Measurements from ENCODE around the gene KCTD14.
"Not testable (repeated sequence)": the region's sequence is repeated elsewhere in the genome, so short reads cannot be mapped to it uniquely, and the experiment has no call there.

The KCTD14 gene, protein sequence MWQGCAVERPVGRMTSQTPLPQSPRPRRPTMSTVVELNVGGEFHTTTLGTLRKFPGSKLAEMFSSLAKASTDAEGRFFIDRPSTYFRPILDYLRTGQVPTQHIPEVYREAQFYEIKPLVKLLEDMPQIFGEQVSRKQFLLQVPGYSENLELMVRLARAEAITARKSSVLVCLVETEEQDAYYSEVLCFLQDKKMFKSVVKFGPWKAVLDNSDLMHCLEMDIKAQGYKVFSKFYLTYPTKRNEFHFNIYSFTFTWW

DNA sequence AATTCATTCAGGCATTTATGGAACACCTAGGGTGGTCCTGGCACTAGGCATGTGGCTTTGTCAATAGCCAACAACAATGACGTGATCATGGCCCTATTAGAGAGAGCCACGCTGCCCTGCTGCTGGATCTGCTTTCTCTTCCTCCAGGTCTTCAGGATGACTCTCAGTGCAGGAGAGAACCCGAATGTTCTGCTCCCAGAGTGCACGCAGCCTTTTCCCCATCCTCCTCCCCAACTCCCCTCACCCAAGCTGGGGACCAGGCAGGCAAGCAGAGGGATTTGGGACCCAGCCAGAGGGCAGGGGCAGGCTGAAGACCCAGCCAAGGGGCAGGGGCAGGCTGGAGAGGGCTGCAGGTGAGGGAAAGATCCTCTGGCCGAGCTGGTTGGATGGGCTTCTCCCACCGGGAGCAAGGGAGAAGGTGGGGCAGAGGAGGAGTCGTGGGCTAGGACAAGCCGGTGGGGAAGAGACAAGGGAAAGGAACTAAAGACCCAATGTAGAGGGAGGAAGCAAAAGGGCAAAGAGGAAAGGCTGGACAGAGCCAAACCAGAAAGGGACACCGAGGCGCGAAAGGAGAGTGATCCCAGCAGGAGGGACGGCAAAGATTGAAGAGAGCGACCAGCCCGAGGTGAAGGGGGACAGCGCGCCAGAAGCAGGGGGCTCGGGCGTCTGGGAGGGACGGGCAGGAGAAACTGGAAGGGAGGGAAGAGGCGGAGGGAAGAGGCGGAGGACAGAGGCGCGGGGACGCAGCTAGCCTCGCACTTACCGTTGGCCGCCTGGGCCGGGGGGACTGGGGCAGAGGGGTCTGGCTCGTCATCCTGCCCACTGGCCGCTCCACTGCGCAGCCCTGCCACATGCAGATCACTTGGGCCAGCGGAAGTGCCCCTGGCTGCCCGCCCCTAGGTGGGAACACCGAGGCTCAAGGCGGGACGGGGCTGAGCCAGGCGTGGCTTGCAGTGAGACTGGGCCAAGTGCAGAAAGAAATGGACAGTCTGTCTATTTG is at the start of gene KCTD14:
TSS of gene KCTD14 (minus strand) at position 880 of the 1,000 bp plus-strand sequence. CDS start at position 853, 27 bp downstream.
- no peak for DNase-seq

DNA sequence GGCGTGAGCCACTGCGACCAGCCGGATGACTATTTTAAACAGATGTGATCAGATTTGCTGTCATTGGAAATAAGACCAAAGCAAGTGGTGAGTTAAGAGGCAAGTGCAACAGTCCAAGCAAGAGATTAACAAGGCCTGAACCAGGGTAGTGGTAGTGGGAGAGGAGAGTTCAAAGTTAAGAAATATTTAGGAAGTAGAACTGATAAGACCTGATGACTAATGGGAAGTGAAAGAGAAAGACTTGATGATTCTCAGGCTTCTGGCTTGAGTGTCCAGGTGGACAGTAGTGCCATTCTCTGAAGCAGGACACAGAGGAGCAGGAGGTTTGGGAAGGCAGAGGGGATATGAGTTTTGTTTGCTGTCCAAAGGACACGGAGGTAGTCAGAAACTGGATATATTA is 49.4 kb upstream of the KCTD14 start:
- DNase-seq, result no peak

DNA sequence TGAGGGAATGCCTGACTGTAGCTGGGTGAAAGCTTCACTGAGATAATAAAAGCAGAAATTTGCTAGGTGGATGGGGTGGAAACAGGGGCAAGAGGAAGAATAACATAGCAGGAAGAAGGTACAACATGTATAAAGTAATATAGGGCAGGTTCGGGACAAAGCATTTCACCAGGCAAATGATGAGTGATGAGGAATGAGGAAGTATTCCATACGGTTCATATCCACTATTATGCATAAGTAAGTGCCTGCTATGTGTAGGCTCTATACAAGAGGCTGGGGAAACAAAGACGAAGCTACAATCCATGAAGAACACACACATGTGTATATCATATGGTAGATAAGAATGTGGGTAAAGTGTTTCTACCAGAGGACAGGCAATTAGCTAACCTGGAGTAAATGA is 48.6 kb upstream of the KCTD14 start:
- DNase-seq, result no peak

DNA sequence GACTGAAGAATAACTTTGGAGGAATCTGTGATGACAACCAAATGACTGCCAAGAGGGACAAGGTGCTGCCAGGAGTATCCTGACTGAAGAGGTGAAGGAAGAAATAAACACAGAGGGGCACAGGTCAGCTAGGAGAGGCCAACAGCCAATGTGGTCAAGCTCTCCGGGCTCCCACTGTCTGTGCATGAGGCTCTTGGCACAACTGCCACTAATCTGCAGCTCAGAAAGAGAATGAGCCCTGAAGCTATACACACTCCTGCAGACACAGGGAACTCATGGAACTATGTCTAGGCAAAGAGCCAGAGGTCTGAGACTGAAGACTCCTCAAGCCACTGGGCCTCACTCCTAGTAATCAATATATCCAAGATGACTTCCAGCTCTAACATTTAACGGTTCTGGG is 47.5 kb upstream of the KCTD14 start:
- DNase-seq, result no peak

DNA sequence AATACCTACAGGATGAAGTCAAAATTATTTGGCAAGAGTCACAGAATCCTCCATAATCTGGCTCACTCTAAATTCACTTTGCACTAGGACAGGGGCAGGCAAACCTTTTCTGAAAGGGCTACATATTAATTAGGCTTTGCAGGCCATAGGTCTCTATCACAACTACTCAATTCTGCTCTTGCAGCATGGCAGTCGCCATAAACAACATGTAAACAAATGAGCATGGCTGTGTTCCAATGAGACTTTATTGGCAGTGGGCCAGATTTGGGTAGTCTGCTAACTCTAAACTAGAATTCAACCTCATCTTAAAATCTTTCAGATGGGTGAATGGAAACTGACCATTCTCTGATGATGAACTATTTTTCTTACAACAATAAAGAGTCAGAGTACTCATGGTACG is 46.4 kb upstream of the KCTD14 start:
- DNase-seq, result no peak

DNA sequence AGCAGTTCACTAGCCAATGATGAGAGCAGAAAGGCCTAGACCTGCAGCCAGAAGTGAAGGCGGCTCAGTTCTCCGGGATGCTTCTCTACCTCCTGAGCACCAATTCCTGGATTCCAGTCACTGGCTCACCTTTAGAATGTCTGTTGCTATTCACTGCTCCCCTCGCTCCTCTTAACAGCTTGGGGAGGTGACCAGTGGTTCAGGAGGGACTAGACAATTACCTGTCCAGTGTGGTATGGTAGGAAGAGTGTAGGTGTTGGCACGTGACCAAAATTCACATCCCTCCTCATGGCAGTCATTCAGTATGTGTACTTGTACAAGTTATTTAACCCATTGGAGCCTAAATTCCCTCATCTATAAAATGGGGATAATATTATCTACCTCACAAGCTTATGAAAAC is 44.6 kb upstream of the KCTD14 start:
- no peak for DNase-seq

DNA sequence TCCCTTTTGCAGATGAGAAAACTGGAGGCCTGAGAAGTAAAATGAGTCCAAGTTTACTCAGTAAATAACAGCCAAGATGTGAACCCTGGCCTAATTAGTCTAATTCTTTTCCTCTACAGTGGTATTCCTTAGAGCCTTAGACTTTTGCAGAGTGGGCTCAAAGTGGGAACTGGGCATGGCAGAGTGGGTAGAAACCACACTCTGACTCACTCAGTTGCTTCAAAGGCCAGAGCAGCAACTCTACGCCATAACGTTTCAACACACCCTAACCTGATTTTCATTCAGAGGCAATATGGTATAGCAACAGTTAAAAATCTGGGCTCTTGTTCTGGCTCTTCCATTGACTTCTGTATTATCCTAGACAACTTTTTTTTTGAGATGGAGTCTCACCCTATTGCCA is 43.4 kb upstream of the KCTD14 start:
- no peak for DNase-seq

DNA sequence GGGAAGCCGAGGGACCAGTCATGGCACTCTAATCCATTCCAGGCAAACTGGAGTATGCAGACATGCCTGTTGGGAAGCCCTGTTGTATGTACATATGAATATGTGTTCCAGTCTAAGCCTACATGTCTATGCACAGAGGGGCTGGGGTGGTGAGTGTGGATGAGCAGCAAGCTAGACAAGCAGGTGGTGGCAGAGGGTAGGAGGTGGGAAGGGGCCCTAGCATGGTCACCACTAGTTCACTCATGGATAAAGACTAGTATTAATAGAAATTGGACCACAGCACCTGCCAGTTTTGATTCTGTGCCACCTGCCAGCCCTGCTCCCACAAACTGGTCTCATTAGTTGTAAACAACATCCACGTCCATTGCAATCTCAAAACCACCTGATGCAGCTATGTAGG is 42.1 kb upstream of the KCTD14 start:
- DNase-seq, result no peak

DNA sequence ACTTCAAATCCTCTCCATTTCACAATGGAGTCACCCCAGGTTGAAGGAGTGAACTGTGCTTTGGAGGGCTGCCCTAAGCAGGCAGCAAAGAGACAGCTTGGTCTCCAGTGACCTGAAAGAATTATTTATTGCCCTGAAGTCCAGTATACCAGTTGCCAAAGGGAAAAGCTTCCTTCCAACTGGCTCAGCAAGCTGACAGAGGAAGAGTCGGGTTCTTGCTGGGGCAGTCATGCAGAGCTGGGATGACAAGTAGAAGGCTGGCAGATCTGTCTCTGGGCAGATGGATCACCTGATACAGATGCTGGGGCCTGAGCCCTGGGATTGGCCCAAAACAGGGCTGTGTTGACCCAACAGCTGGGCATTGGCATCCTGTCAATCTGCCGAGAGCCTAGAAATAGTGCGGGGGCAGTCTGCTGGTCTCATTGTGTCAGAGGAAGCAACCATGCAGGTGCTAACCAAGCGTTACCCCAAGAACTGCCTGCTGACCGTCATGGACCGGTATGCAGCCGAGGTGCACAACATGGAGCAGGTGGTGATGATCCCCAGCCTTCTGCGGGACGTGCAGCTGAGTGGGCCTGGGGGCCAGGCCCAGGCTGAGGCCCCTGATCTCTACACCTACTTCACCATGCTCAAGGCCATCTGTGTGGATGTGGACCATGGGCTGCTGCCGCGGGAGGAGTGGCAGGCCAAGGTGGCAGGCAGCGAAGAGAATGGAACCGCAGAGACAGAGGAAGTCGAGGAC is 40.5 kb upstream of the KCTD14 start, which contains the start of gene THRSP:
TSS of gene THRSP (plus strand) at position 422 of the 742 bp plus-strand sequence. CDS start at position 443, 21 bp downstream.
- no peak for DNase-seq

DNA sequence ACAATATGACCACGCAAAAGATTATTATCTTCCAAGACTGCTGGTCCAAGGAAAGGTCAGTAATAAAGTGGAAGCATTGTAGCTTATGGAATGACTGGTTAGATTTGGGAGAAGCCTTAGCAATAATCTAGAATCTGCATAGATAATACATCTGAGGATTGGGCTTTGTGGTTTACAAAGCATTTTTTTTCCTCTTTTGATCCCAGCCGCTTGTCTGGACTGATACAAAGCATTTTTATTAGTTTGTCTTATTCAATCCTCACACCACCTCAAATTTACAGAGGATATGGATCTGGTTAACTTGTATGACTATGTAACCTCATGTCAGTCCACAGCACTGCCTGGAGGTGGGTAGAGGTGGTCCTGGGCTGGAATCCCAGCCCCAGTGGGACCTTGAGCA is 39.6 kb upstream of the KCTD14 start:
- DNase-seq, result no peak

DNA sequence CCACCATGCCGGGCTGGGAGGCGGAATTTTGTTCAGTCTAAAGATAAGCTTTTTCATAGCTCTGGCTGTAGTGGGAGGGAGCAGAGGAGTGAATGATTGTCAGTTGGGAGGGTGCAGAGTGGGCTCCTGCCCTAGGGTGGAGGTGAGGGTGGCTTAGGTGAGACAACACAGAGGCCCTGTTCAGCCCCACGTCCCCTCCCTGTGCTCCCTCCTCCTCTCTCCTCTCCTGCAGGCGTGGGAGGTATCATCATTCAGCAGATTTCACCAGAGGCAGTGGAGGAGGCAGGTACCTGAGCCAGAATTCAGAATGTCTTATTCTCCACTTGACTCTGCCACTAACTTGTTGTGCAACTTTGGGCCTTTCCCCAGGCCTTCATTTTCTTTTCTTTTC is 38.8 kb upstream of the KCTD14 start:
- DNase-seq, result no peak

DNA sequence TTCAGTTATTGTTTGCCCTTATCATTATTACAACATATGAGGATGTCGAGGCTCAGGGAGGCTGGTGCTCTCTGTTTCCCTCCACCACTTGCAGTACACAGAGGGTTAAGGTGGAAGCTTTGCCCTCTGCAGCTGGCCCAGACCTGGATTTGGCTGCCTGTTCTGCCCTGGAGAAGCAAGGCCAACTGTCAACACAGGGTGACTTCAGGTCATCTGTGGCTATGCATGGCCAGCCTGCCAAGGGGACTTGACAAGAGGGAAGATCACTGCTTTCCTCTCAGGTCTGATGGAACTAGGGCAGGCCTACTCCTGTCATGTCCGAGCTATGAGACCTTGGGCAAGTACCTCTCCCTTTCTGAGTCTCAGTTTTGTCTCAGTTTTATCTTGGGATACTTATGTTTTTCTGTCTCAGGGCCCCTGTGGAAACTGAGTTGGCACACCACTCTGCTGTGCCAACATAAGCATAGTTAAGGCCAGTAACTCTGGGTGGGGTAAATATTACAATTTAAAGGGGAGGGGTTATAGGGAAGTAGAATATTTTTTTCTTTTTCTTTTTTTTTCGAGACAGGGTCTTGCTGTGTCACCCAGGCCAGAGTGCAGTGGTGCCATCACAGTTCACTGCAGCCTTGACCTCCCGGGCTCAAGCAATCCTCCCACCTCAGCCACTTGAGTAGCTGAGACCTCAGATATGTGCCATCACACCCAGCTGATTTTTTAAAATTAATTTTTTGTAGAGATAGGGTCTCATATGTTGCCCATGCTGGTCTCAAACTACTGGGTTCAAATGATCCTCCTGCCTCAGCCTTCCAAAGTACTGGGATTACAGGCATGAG is 38.2 kb upstream of the KCTD14 start:
- no peak for DNase-seq

DNA sequence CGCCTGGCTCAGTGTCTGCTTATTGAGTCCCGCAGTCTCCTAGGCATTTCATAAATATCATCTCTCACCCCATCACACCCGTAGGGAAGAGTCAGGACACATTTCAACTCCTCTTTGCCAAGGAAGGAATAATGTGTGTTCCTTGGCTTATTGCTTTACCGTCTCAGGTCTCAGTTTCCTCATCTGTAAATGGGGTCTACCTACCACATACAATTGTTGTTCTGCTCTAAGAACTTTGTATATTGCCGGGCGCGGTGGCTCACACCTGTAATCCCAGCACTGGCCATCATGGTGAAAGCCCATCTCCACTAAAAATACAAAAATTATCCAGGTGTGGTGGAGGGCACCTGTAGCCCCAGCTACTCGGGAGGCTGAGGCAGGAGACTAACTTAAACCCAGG is 37.5 kb upstream of the KCTD14 start:
- no peak for DNase-seq

DNA sequence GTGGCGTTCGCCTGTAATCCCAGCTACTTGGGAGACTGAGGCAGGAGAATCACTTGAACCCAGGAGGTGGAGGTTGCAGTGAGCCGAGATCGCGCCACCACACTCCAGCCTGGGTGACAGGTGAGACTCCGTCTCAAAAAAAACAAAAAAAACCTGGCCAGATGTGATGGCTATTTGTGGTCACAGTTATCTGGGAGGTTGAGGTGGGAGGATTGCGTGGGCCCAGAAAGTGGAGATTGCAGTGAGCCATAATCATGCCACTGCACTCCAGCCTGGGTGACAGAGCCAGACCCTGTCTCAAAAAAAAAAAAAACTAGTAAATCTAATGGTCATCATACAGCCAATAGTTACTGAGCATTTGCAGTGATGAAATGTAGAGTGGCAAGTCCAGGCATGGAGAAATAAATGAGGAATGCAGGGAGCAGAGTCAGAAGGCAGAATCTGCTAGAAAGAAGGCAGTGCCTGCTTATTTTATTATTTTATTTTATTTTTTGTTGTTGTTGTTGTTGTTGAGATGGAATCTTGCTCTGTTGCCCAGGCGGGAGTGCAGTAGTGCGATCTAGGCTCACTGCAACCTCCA is 36.8 kb upstream of the KCTD14 start:
- not testable (repeated sequence) for DNase-seq

DNA sequence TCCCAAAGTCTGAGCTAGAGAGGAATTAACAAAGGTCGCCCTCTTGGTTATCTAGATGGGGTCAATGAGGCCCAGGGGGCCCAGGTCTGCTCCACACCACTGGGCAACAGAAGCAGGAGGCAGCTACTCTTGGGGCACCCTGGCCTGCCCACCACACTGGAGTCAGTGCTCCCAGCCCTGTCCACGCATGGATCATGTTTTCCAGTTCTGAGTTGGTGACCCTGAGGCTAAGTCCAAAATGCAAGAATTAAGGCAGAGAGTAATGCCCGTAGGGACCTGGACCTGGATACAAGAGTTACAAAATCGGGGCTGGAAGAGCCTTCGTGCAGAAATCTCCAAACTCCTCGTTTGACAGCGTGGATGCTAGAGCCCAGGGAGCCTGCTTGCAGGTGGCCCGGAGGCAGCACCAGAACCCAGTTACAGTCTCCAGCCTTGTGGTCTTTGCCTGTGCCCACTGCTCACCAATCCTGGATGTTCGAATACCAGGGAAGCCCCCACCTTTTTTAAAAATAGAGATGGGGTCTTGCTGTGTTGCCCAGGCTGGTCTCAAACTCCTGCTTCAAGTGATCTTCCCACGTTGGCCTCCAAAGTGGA is 34.5 kb upstream of the KCTD14 start:
- DNase-seq, result no peak

DNA sequence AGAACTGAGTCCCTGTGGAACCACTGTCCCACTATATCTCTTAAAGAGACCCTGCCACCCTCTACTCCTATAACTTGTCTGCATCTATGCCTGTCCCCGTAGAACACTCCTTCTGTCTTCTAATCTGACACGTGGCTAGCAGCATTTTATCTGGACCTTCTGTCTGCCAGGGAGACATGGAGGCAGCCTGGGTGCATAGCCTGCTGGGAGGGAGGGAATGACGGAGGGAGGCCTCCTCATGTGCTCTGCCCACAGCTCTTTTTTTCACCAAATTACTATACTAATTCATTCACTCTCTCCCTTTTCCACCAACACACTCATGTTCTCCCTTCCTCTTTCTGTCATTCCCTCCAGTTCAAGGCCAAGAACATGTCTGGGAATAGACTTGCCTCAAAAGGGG is 33.0 kb upstream of the KCTD14 start:
- DNase-seq, result no peak

DNA sequence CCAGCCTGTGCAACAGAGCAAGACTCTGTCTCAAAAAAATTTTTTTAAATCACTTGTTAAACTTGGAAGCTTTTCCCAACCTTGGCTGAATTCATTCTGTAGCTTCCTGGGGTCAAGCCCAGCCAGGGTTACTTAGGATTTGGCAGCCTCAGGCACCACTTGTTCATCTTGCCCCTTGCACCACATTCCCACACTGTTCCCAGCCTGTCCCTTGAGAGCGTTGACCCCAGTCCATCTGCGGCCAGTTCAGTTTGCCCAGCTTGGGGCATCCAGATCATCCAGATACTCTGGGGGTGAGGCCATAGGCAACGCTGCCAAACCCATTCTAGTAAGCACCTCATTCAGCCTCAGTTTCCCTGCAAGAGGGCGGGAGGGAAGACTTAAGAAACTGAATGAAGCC is 31.9 kb upstream of the KCTD14 start:
- no peak for DNase-seq

DNA sequence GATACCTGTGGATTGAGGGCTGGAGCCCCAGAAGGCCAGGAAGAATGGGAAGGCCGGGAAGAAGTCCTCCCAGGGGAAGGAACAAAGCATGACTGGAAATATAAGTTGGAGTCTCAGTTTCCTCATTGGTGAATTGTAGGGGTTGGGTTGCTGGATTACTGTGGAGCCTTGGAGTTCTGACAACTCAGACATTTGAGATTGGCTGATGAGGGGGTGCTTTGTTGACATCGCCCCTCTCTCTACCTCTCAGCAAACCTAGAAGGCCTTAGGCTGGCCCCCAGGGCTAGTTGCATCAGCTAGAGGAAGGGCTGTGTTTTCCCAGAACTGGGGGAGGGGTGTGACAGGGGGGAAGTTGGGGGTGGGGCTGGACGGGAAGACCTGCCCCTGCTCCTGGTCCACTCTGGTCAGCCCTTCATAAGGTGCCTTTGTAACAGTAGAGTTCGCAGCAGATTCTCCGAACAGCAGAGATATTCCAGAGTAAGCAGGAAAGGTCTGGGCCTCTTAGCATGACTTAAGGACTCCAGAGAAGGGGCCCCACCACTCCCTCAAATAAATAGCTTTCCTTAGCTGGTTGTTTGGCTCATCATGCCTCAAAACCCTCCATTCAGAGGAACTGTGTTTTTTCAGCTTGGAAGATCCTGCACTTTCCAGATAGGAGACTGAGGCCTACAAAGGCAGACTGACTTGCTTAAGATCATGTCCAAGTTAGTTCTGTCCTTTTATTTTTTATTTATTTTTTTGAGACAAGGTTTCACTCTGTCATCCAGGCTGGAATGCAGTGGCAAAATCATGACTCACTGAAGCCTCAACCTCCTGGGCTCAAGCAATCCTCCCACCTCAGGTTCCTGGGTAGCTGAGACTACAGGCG is 28.1 kb upstream of the KCTD14 start:
- DNase-seq, result no peak

DNA sequence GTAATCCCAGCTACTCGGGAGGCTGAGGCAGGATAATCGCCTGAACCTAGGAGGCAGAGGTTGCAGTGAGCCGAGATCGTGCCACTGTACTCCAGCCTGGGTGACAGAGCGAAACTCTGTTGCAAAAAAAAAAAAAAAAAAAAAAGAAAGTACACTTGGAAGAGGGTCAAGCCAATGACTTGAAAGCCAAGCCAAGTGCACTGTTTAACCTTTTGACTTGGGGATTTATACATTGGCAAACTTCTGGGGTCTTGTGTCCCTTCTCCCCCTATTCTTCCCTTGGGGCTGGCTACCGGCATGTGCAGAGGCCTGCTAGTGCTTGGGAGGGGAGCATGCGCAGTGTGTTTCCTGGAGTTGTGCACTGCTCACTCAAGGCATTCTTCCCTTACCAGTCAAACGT is 26.3 kb upstream of the KCTD14 start:
- DNase-seq, result no peak

DNA sequence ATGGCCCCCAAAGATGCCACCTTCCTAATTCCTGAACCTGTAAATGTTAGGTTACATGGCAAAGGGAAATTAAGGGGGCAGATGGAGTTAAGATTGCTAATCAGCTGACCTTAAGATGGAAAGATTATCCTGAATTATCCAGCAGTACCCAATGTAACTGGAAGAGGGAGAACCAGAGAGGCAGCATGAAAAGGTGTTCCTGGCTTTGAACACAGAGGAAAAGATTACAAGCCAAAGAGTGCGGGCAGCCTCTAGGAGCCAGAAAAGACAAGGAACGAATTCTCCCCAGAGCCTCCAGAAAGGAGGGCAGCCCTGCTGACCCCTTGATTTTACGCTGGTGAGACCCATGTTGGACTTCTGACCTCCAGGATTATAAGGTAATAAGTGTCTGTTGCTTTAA is 25.5 kb upstream of the KCTD14 start:
- no peak for DNase-seq

DNA sequence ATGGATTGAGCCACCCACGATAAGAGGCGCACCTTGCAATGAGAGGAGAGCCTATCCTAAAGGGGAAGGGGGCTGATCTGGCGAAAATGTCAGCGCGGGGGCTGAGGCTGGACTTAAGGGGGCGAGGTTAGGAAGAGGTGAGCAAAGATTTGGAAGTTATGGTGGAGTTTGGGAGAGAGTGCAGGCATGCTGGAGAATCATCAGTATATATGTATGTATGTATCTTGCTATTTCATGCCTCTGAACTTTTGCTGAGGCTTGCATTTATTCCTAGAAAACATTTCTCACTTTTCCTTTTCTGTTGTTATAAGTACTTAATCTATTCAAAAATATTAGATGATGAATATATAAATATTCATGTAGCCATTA is 23.4 kb upstream of the KCTD14 start:
- DNase-seq, result no peak

All from activated CD4-positive, alpha-beta T cell treated with anti-CD3 and anti-CD28 coated beads, Interleukin-2, Interleukin-6, amounts not matched to agents 100 ng/mL and 50 ng/mL, durations not matched to agents 16 hours and 8 hours (primary cell).